Measurements from ENCODE around the gene NCEH1.
"Not testable (repeated sequence)": the region's sequence is repeated elsewhere in the genome, so short reads cannot be mapped to it uniquely, and the experiment has no call there.

Gene NCEH1

GRCh38 chr3:172708921-172709773 is 1.7 kb downstream of the NCEH1 start:
- in situ Hi-C loops (cut with MboI; ENCODE audit: low pct_unique_long_range_greater_than_20kb, low sequenced_read_pairs), result no loop called here
- DNase-seq, result no peak

- DNase-seq, result no peak
- in situ Hi-C loops (cut with MboI; ENCODE audit: low pct_unique_long_range_greater_than_20kb, low sequenced_read_pairs), result no loop called here
These were observed 2.9 kb downstream of the NCEH1 start for GRCh38 chr3:172707967-172708366.

- no peak for DNase-seq
- in situ Hi-C loops (cut with MboI; ENCODE audit: low pct_unique_long_range_greater_than_20kb, low sequenced_read_pairs), result no loop called here
These were observed 3.8 kb downstream of the NCEH1 start for GRCh38 chr3:172707030-172707429.

GRCh38 chr3:172705170-172705569 is 5.7 kb downstream of the NCEH1 start:
- no peak for DNase-seq
- in situ Hi-C loops (cut with MboI; ENCODE audit: low pct_unique_long_range_greater_than_20kb, low sequenced_read_pairs), result no loop called here

GRCh38 chr3:172704001-172704400 is 6.9 kb downstream of the NCEH1 start:
- in situ Hi-C loops (cut with MboI; ENCODE audit: low pct_unique_long_range_greater_than_20kb, low sequenced_read_pairs), result no loop called here
- no peak for DNase-seq

GRCh38 chr3:172702731-172703130 is 8.1 kb downstream of the NCEH1 start:
- in situ Hi-C loops (cut with MboI; ENCODE audit: low pct_unique_long_range_greater_than_20kb, low sequenced_read_pairs); DNase-seq: not testable (repeated sequence)

GRCh38 chr3:172702256-172702655 is 8.6 kb downstream of the NCEH1 start:
- in situ Hi-C loops (cut with MboI; ENCODE audit: low pct_unique_long_range_greater_than_20kb, low sequenced_read_pairs), result no loop called here
- DNase-seq, result no peak

- DNase-seq, result no peak
- in situ Hi-C loops (cut with MboI; ENCODE audit: low pct_unique_long_range_greater_than_20kb, low sequenced_read_pairs), result no loop called here
These were observed 9.1 kb downstream of the NCEH1 start for GRCh38 chr3:172701751-172702150.

GRCh38 chr3:172700936-172701455 is 9.9 kb downstream of the NCEH1 start:
- no peak for DNase-seq
- in situ Hi-C loops (cut with MboI; ENCODE audit: low pct_unique_long_range_greater_than_20kb, low sequenced_read_pairs), result no loop called here

- in situ Hi-C loops (cut with MboI; ENCODE audit: low pct_unique_long_range_greater_than_20kb, low sequenced_read_pairs), result no loop called here
- DNase-seq, result no peak
These were observed 10.6 kb downstream of the NCEH1 start for GRCh38 chr3:172700256-172700655.

- in situ Hi-C loops (cut with MboI; ENCODE audit: low pct_unique_long_range_greater_than_20kb, low sequenced_read_pairs), result no loop called here
- no peak for DNase-seq
These were observed 11.8 kb downstream of the NCEH1 start for GRCh38 chr3:172699031-172699430.

- no peak for DNase-seq
- in situ Hi-C loops (cut with MboI; ENCODE audit: low pct_unique_long_range_greater_than_20kb, low sequenced_read_pairs), result no loop called here
These were observed 12.2 kb downstream of the NCEH1 start for GRCh38 chr3:172698631-172699030.

GRCh38 chr3:172697558-172697957 is 13.3 kb downstream of the NCEH1 start:
- DNase-seq, result no peak
- in situ Hi-C loops (cut with MboI; ENCODE audit: low pct_unique_long_range_greater_than_20kb, low sequenced_read_pairs), result no loop called here

GRCh38 chr3:172696357-172696756 is 14.5 kb downstream of the NCEH1 start:
- in situ Hi-C loops (cut with MboI; ENCODE audit: low pct_unique_long_range_greater_than_20kb, low sequenced_read_pairs), result no loop called here
- DNase-seq, result no peak

GRCh38 chr3:172694573-172695246 is 16.2 kb downstream of the NCEH1 start:
- in situ Hi-C loops (cut with MboI; ENCODE audit: low pct_unique_long_range_greater_than_20kb, low sequenced_read_pairs), result no loop called here
- no peak for DNase-seq

GRCh38 chr3:172692751-172693338 is 18.0 kb downstream of the NCEH1 start:
- in situ Hi-C loops (cut with MboI; ENCODE audit: low pct_unique_long_range_greater_than_20kb, low sequenced_read_pairs), result no loop called here
- DNase-seq, result no peak

GRCh38 chr3:172690936-172691335 is 19.9 kb downstream of the NCEH1 start:
- in situ Hi-C loops (cut with MboI; ENCODE audit: low pct_unique_long_range_greater_than_20kb, low sequenced_read_pairs), result no loop called here
- no peak for DNase-seq

- in situ Hi-C loops (cut with MboI; ENCODE audit: low pct_unique_long_range_greater_than_20kb, low sequenced_read_pairs), result no loop called here
- no peak for DNase-seq
These were observed 22.3 kb downstream of the NCEH1 start for GRCh38 chr3:172688588-172688987.

- in situ Hi-C loops (cut with MboI; ENCODE audit: low pct_unique_long_range_greater_than_20kb, low sequenced_read_pairs), result no loop called here
These were observed 23.4 kb downstream of the NCEH1 start for GRCh38 chr3:172687501-172687900.

More at GRCh38 chr3:172687501-172687900, 23.4 kb downstream of the NCEH1 start:
- no peak for DNase-seq
